IMR-90 (cell line): Measurements from ENCODE around the gene HCN4. TPM values are rescaled to one million over a fixed set of nuclear protein-coding genes. Genes with fewer than 3 reads are reported as not detected.

Experiments used
- ATAC-seq: fragments of 200-7000 bp; cut with Tn5 transposase; 2 replicates; pipeline ENCODE4 v1.9.1; 2020; ENCODE audit warnings: low read depth, mild to moderate bottlenecking, moderate library complexity
- BruUV-seq: library from RNA; stranded (reverse); fragments of 400-500 nt; replicated peaks from 2 replicates; lab custom pipeline; 2021; lab: Mats Ljungman, UMichigan
- CTCF ChIA-PET: fragments of 300-600 bp; formaldehyde crosslinking; extraction: SDS; loops from one replicate; lab custom pipeline; 2021; ENCODE audit warnings: antibody characterized with exemption; lab: Yijun Ruan, JAX
- POLR2A ChIA-PET: fragments of 300-600 bp; sonication (Branson Sonifier 250); formaldehyde crosslinking; loops from one replicate; lab custom pipeline; 2022; ENCODE audit warnings: antibody characterized with exemption; ENCODE audit not compliant: unreplicated experiment; lab: Charles Lee
- DNase-seq: peaks from one replicate; pipeline ENCODE4 v3.0.0; 2013
- H2AFZ ChIP-seq: replicated peaks from 2 replicates; pipeline ENCODE3; 2013; ENCODE audit warnings: low read length, mild to moderate bottlenecking; ENCODE audit not compliant: poor library complexity
- H2AK5ac ChIP-seq: 2 replicates; pipeline ENCODE4 v1.6.1; 2013; ENCODE audit warnings: low read depth, low read length, inconsistent platforms
- H2AK9ac ChIP-seq: replicated peaks from 2 replicates; pipeline ENCODE3; 2013; ENCODE audit warnings: mild to moderate bottlenecking, low read depth, low read length, moderate library complexity; ENCODE audit not compliant: poor library complexity
- H2BK120ac ChIP-seq: 2 replicates; pipeline ENCODE4 v1.6.1; 2013; ENCODE audit warnings: low read depth, low read length, inconsistent platforms
- H2BK15ac ChIP-seq: 3 replicates; pipeline ENCODE4 v1.6.1; 2013; ENCODE audit warnings: low read depth, low read length, inconsistent platforms
- H2BK20ac ChIP-seq: 2 replicates; pipeline ENCODE4 v1.6.1; 2013; ENCODE audit warnings: low read depth, mild to moderate bottlenecking, inconsistent platforms, low read length, moderate library complexity
- H2BK5ac ChIP-seq: 2 replicates; pipeline ENCODE4 v1.6.1; 2013; ENCODE audit warnings: mild to moderate bottlenecking, low read depth, low read length, inconsistent platforms; ENCODE audit not compliant: poor library complexity, severe bottlenecking
- H3K14ac ChIP-seq: replicated peaks from 2 replicates; pipeline ENCODE4 v1.6.1; 2013; ENCODE audit warnings: low read depth, low read length, inconsistent platforms
- H3K18ac ChIP-seq: 2 replicates; pipeline ENCODE4 v1.6.1; 2013; ENCODE audit warnings: low read depth, low read length, control low read depth
- H3K23ac ChIP-seq: 2 replicates; pipeline ENCODE4 v1.6.1; 2013; ENCODE audit warnings: low read depth, low read length, inconsistent platforms
- H3K27ac ChIP-seq: 2 replicates; pipeline ENCODE4 v1.5.1; 2013; ENCODE audit warnings: mild to moderate bottlenecking, control low read depth, low read length; ENCODE audit not compliant: insufficient read depth
- H3K27me3 ChIP-seq: 2 replicates; pipeline ENCODE4 v1.6.1; 2013; ENCODE audit warnings: low read length; ENCODE audit not compliant: control insufficient read depth, insufficient read depth
- H3K36me3 ChIP-seq: 2 replicates; pipeline ENCODE4 v1.6.1; 2013; ENCODE audit warnings: low read length, mixed read lengths; ENCODE audit not compliant: control insufficient read depth, insufficient read depth
- H3K4ac ChIP-seq: 2 replicates; pipeline ENCODE4 v1.6.1; 2013; ENCODE audit warnings: low read depth, low read length, inconsistent platforms
- H3K4me1 ChIP-seq: 2 replicates; pipeline ENCODE4 v1.6.1; 2013; ENCODE audit warnings: low read length, mixed read lengths; ENCODE audit not compliant: control insufficient read depth, insufficient read depth
- H3K4me2 ChIP-seq: 2 replicates; pipeline ENCODE4 v1.6.1; 2013; ENCODE audit warnings: low read depth, mild to moderate bottlenecking, control low read depth, low read length, moderate library complexity
- H3K4me3 ChIP-seq: 2 replicates; pipeline ENCODE4 v1.5.1; 2013; ENCODE audit warnings: low read depth, mild to moderate bottlenecking, control low read depth, low read length, moderate library complexity; ENCODE audit not compliant: insufficient read depth
- H3K56ac ChIP-seq: 2 replicates; pipeline ENCODE4 v1.6.1; 2013; ENCODE audit warnings: low read length, inconsistent platforms; ENCODE audit not compliant: insufficient read depth; ENCODE audit errors: extremely low read depth
- H3K79me1 ChIP-seq, 2 experiments: 2 replicates each; pipeline ENCODE4 v1.6.1; 2013; ENCODE audit warnings: low read length in 2 of 2, inconsistent platforms in 1 of 2, low read depth in 1 of 2
- H3K9ac ChIP-seq: 2 replicates; pipeline ENCODE4 v1.6.1; 2013; ENCODE audit warnings: low read depth, low read length, control low read depth
- H3K9me1 ChIP-seq: 2 replicates; pipeline ENCODE4 v1.6.1; 2013; ENCODE audit warnings: low read length, inconsistent platforms; ENCODE audit not compliant: insufficient read depth
- H3K9me3 ChIP-seq: 2 replicates; pipeline ENCODE4 v1.6.1; 2013; ENCODE audit warnings: low read length; ENCODE audit not compliant: control insufficient read depth, insufficient read depth
- H4K20me1 ChIP-seq: 2 replicates; pipeline ENCODE4 v1.6.1; 2013; ENCODE audit warnings: low read length, inconsistent platforms; ENCODE audit not compliant: insufficient read depth
- H4K5ac ChIP-seq: 2 replicates; pipeline ENCODE4 v1.6.1; 2013; ENCODE audit warnings: mild to moderate bottlenecking, low read depth, low read length, control low read depth
- H4K8ac ChIP-seq, 2 experiments: 2 replicates each; pipeline ENCODE4 v1.6.1; 2013; ENCODE audit warnings: low read depth in 2 of 2, low read length in 2 of 2, control low read depth in 1 of 2, inconsistent platforms in 1 of 2
- H4K91ac ChIP-seq: 2 replicates; pipeline ENCODE4 v1.6.1; 2013; ENCODE audit warnings: low read depth, low read length, inconsistent platforms; ENCODE audit not compliant: insufficient read depth
- BHLHE40 ChIP-seq: fragments of 150-350 bp; IDR thresholded peaks from 2 replicates; pipeline ENCODE4 v1.6.1; 2016; ENCODE audit warnings: mild to moderate bottlenecking, low read depth, low read length
- CHD1 ChIP-seq: IDR thresholded peaks from 2 replicates; pipeline ENCODE4 v1.6.1; 2012; ENCODE audit warnings: low read depth, low read length, improper control_type of control experiment
- MXI1 ChIP-seq: IDR thresholded peaks from 2 replicates; pipeline ENCODE4 v1.6.1; 2012; ENCODE audit warnings: low read depth, mild to moderate bottlenecking, low read length, moderate library complexity, borderline replicate concordance
- POLR2A ChIP-seq: IDR thresholded peaks from 2 replicates; pipeline ENCODE4 v1.6.1; 2012; ENCODE audit warnings: mild to moderate bottlenecking, low read depth, low read length
- RCOR1 ChIP-seq: IDR thresholded peaks from 2 replicates; pipeline ENCODE4 v1.6.1; 2012; ENCODE audit warnings: mild to moderate bottlenecking, low read length, improper control_type of control experiment; ENCODE audit not compliant: insufficient replicate concordance
- RFX5 ChIP-seq: IDR thresholded peaks from 2 replicates; pipeline ENCODE4 v1.8.0; 2012; ENCODE audit warnings: low read depth, mild to moderate bottlenecking, low read length, moderate library complexity
- SMC3 ChIP-seq: fragments of 150-350 bp; IDR thresholded peaks from 2 replicates; pipeline ENCODE4 v1.6.1; 2016; ENCODE audit warnings: low read depth, mild to moderate bottlenecking, antibody characterized with exemption, low read length, moderate library complexity
- WGBS, 2 experiments: methylation state at CpG; one replicate each; pipeline versions ENCODE4 v1.1.5 to v1.1.7; 2013; ENCODE audit warnings: missing lambda C conversion rate in 2 of 2; ENCODE audit not compliant: insufficient read length in 1 of 2; ENCODE audit errors: extremely low coverage in 2 of 2; 5-methylcytosine and 5-hydroxymethylcytosine counted together
- dilution Hi-C: fragments of 300-500 bp; cut with HindIII; formaldehyde crosslinking; loops from one replicate; pipeline ENCODE4 v1.14.3; 2018; ENCODE audit warnings: low sequenced_read_pairs; ENCODE audit not compliant: unreplicated experiment
- in situ Hi-C: fragments of 300-500 bp; cut with MboI; formaldehyde crosslinking; loops from 3 replicates; pipeline ENCODE4 v1.14.3; 2019; ENCODE audit warnings: low sequenced_read_pairs, inconsistent platforms, mixed read lengths
- intact Hi-C: fragments of 100-400 bp; cut with micrococcal nuclease; formaldehyde crosslinking; loops from 2 replicates; pipeline ENCODE4 v1.10.0; 2022
- polyA plus RNA-seq, 3 experiments: library from polyadenylated mRNA; depleted of rRNA; stranded (reverse); fragments of >200 nt; gene quantifications; 2 replicates each; pipeline ENCODE4 v1.2.3, GENCODE V29; 2012; ENCODE audit warnings: low replicate concordance in 1 of 3
- total RNA-seq: library from RNA; depleted of rRNA; stranded (reverse); fragments of >200 nt; gene quantifications from 2 replicates; pipeline ENCODE4 v1.2.3, GENCODE V29; 2012
- TF ChIP-seq, protein P1 (sequence below): conservative IDR thresholded peaks from 2 replicates; pipeline ENCODE4 v1.5.1; 2012; ENCODE audit warnings: mild to moderate bottlenecking, low read depth, low read length, improper control_type of control experiment

HCN4 gene
- total and polyA plus RNA-seq, 2 of the 4 experiments (the other 2 are of a cell fraction): not detected

GRCh38 chr15:73287019-73287418, 81.7 kb downstream of the HCN4 start:
- DNase-seq (no peak), ATAC-seq (no peak)
- H3K56ac ChIP-seq: no peak overlapping the region
- ChIA-PET POLR2A (no interaction called here), CTCF (no interaction called here)
- in situ Hi-C loops: no loop called here
- no peak overlapping the region for H3K9ac ChIP-seq
- no peaks in the 10 kb centered on the region for H3K79me1 ChIP-seq
- H2AK9ac ChIP-seq: no peak overlapping the region
- H2BK15ac ChIP-seq: no peak overlapping the region
- dilution Hi-C loops: no loop called here
- H3K4me1 ChIP-seq: no peaks in the 10 kb centered on the region
- no peak overlapping the region for H4K5ac ChIP-seq
- no peak overlapping the region for H2AK5ac ChIP-seq
- no peak overlapping the region for H2BK20ac ChIP-seq
- no peak overlapping the region for H3K27ac ChIP-seq
- no peak overlapping the region for H2BK120ac ChIP-seq
- H4K8ac ChIP-seq: no peak overlapping the region
- H3K27me3 ChIP-seq: no peaks in the 10 kb centered on the region
- intact Hi-C loops: loop anchor here (5.0 kb wide), 1 partner anchor 265 kb away; no protein-coding TSS in a partner anchor
- peaks cover 22% of the 10 kb centered on the region for H3K36me3 ChIP-seq
- H3K14ac ChIP-seq: no peak overlapping the region
- H3K18ac ChIP-seq: no peak overlapping the region
- TF ChIP-seq POLR2A: no peak
- no peak for TF ChIP-seq RCOR1
- TF ChIP-seq SMC3: no peak
- TF ChIP-seq BHLHE40: no peak
- no peak for TF ChIP-seq CHD1
- TF ChIP-seq, protein P1, sequence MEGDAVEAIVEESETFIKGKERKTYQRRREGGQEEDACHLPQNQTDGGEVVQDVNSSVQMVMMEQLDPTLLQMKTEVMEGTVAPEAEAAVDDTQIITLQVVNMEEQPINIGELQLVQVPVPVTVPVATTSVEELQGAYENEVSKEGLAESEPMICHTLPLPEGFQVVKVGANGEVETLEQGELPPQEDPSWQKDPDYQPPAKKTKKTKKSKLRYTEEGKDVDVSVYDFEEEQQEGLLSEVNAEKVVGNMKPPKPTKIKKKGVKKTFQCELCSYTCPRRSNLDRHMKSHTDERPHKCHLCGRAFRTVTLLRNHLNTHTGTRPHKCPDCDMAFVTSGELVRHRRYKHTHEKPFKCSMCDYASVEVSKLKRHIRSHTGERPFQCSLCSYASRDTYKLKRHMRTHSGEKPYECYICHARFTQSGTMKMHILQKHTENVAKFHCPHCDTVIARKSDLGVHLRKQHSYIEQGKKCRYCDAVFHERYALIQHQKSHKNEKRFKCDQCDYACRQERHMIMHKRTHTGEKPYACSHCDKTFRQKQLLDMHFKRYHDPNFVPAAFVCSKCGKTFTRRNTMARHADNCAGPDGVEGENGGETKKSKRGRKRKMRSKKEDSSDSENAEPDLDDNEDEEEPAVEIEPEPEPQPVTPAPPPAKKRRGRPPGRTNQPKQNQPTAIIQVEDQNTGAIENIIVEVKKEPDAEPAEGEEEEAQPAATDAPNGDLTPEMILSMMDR: no peak
- TF ChIP-seq RFX5: no peak
- no peak for TF ChIP-seq MXI1
- H4K20me1 ChIP-seq: no peaks in the 10 kb centered on the region
- no peak overlapping the region for H3K23ac ChIP-seq
- H2BK5ac ChIP-seq: no peak overlapping the region
- no peak overlapping the region for H2AFZ ChIP-seq
- no CpG with 5 or more reads among the region's 1 CpG for WGBS, 2 experiments
- no peak overlapping the region for H3K4me2 ChIP-seq
- no peak overlapping the region for H3K4ac ChIP-seq
- no TSS peak for BruUV-seq
- H3K4me3 ChIP-seq: no peak overlapping the region
- H3K9me3 ChIP-seq: no peaks in the 10 kb centered on the region
- H3K9me1 ChIP-seq: peaks cover 7% of the 10 kb centered on the region
- H4K91ac ChIP-seq: no peak overlapping the region
